Measurements from ENCODE around the gene ACER3. TPM values are rescaled to one million over a fixed set of nuclear protein-coding genes. Genes with fewer than 3 reads are reported as not detected.
"Not testable (repeated sequence)": the region's sequence is repeated elsewhere in the genome, so short reads cannot be mapped to it uniquely, and the experiment has no call there.

The ACER3 gene
- total RNA-seq, 1 donor: 18.6 TPM

GRCh38 chr11:76889411-76889975, 28.8 kb downstream of the ACER3 start:
- no peak for DNase-seq (ENCODE audit: low read depth)
- H3K4me3 ChIP-seq (ENCODE audit: low read depth, low read length): no peak overlapping the region
- TF ChIP-seq CTCF (IDR thresholded peaks at IDR 0.05; ENCODE audit: insufficient read depth, low read depth, low read length): no peak

- H3K4me3 ChIP-seq (ENCODE audit: low read depth, low read length): no peak overlapping the region
- no peak for DNase-seq (ENCODE audit: low read depth)
- no peak for TF ChIP-seq CTCF (IDR thresholded peaks at IDR 0.05; ENCODE audit: insufficient read depth, low read depth, low read length)
These were observed 29.6 kb downstream of the ACER3 start for GRCh38 chr11:76890329-76890728.

DNA sequence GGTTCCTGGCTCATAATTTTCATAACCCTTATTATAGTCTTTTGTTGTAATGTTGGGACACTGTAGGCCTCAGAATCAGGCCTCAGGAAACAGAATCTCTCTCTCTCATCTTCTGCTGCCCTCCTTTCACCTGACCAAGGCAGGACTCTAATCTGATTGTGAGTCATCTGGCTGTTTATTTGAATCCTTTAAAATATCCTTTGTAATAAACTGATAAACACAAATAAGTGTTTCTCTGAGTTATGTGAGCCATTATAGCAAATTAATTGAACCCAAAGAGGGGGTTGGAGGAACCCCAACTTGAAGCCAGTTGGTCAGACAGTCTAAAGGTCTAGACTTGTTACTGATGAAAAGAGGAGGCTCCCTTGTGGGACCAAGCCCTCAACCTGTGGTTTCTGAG, 30.6 kb downstream of the ACER3 start:
- no peak overlapping the region for H3K4me3 ChIP-seq (ENCODE audit: low read depth, low read length)
- peak; percentile 22 for DNase-seq (ENCODE audit: low read depth)
- no peak for TF ChIP-seq CTCF (IDR thresholded peaks at IDR 0.05; ENCODE audit: insufficient read depth, low read depth, low read length)

DNA sequence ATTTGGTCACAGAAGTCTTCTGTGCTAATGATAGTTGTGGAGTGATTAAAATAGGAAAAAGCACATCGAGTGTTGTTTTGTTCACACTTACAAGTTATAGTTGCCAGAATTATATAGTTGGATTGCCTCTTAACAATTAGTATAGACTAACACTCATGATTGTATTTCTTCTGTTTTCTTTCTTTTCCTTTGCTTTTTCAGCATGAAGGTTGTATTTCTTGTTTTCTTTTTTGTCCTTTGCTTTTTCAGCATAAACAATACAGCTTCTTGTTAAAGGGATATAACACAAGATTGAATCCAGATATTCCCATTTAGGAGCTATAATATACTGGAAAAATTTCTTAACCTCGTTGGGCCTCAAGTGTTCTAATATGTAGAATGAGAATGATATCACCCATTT, 31.1 kb downstream of the ACER3 start:
- no peak for TF ChIP-seq CTCF (IDR thresholded peaks at IDR 0.05; ENCODE audit: insufficient read depth, low read depth, low read length)
- H3K4me3 ChIP-seq (ENCODE audit: low read depth, low read length): no peak overlapping the region
- no peak for DNase-seq (ENCODE audit: low read depth)

- TF ChIP-seq CTCF (IDR thresholded peaks at IDR 0.05; ENCODE audit: insufficient read depth, low read depth, low read length): no peak
These were observed 31.6 kb downstream of the ACER3 start for GRCh38 chr11:76892306-76892705.

GRCh38 chr11:76897233-76897632, 36.5 kb downstream of the ACER3 start:
- no peak for DNase-seq (ENCODE audit: low read depth)
- no peak for TF ChIP-seq CTCF (IDR thresholded peaks at IDR 0.05; ENCODE audit: insufficient read depth, low read depth, low read length)

More at GRCh38 chr11:76892306-76892705, 31.6 kb downstream of the ACER3 start:
- no peak overlapping the region for H3K4me3 ChIP-seq (ENCODE audit: low read depth, low read length)
- DNase-seq (ENCODE audit: low read depth): no peak

GRCh38 chr11:76901144-76901543, 40.4 kb downstream of the ACER3 start:
- TF ChIP-seq CTCF (IDR thresholded peaks at IDR 0.05; ENCODE audit: insufficient read depth, low read depth, low read length): no peak
- DNase-seq (ENCODE audit: low read depth): no peak
- no peak overlapping the region for H3K4me3 ChIP-seq (ENCODE audit: low read depth, low read length)

More at GRCh38 chr11:76897233-76897632, 36.5 kb downstream of the ACER3 start:
- H3K4me3 ChIP-seq (ENCODE audit: low read depth, low read length): no peak overlapping the region

GRCh38 chr11:76901622-76902021, 40.9 kb downstream of the ACER3 start:
- not testable (repeated sequence) for DNase-seq (ENCODE audit: low read depth); H3K4me3 ChIP-seq (ENCODE audit: low read depth, low read length)
